HPDE6-E6E7 (cell line): ENCODE data around the gene NRXN2.
"Not testable (repeated sequence)": the region's sequence is repeated elsewhere in the genome, so short reads cannot be mapped to it uniquely, and the experiment has no call there.

Experiments used
- DNase-seq: peaks from one replicate; pipeline ENCODE4 v3.0.0; 2011; ENCODE audit warnings: missing footprints; ENCODE audit errors: extremely low spot score

NRXN2 gene

GRCh38 chr11:64606796-64607380, 116.1 kb downstream of the NRXN2 start:
- DNase-seq, result no peak

GRCh38 chr11:64605656-64606585, 117.1 kb downstream of the NRXN2 start:
- DNase-seq, result no peak

GRCh38 chr11:64605244-64605560, 117.8 kb downstream of the NRXN2 start:
- no peak for DNase-seq

GRCh38 chr11:64604458-64605243, 118.3 kb downstream of the NRXN2 start:
- DNase-seq, result no peak

- DNase-seq, result no peak
Observed at GRCh38 chr11:64603411-64604110, 119.4 kb downstream of the NRXN2 start.

GRCh38 chr11:64602466-64603070, 120.4 kb downstream of the NRXN2 start:
- DNase-seq, result no peak

GRCh38 chr11:64601605-64602465, 121.2 kb downstream of the NRXN2 start:
- DNase-seq, result no peak

GRCh38 chr11:64600281-64600992, 122.6 kb downstream of the NRXN2 start:
- DNase-seq, result no peak

GRCh38 chr11:64599698-64600211, 123.2 kb downstream of the NRXN2 start:
- no peak for DNase-seq

GRCh38 chr11:64598797-64599697, 124.0 kb downstream of the NRXN2 start:
- DNase-seq, result no peak

GRCh38 chr11:64598106-64598796, 124.7 kb downstream of the NRXN2 start:
- no peak for DNase-seq

GRCh38 chr11:64597671-64598101, 125.3 kb downstream of the NRXN2 start:
- DNase-seq, result no peak

- DNase-seq, result not testable (repeated sequence)
Observed at GRCh38 chr11:64595922-64596321, 127.1 kb downstream of the NRXN2 start.

- DNase-seq, result no peak
Observed at GRCh38 chr11:64594159-64594939, 128.6 kb downstream of the NRXN2 start.

GRCh38 chr11:64593156-64594105, 129.6 kb downstream of the NRXN2 start:
- no peak for DNase-seq

GRCh38 chr11:64592656-64593055, 130.3 kb downstream of the NRXN2 start:
- no peak for DNase-seq
